ENCODE data around the gene CA12. TPM values are rescaled to one million over a fixed set of nuclear protein-coding genes. Genes with fewer than 3 reads are reported as not detected.

CA12 gene
- total RNA-seq, 1 donor from 2014 or later = 89.6 TPM

GRCh38 chr15:63353887-63354286 is 27.8 kb downstream of the CA12 start:
- H3K4me1 ChIP-seq = peaks cover 41% of the 10 kb centered on the region
- intact Hi-C loops (cut with DNase I) = no loop called here
- H3K27me3 ChIP-seq = no peaks in the 10 kb centered on the region
- no peak for TF ChIP-seq POLR2A (IDR thresholded peaks at IDR 0.05)
- no peak overlapping the region for H3K27ac ChIP-seq
- H3K36me3 ChIP-seq = no peaks in the 10 kb centered on the region
- H3K9me3 ChIP-seq = no peaks in the 10 kb centered on the region
- H3K4me3 ChIP-seq = no peak overlapping the region
- DNase-seq (ENCODE audit: extremely low spot score in 2 of 2) = no peak

- DNase-seq (ENCODE audit: extremely low spot score in 2 of 2) = no peak
- H3K9me3 ChIP-seq = no peaks in the 10 kb centered on the region
- H3K27me3 ChIP-seq = no peaks in the 10 kb centered on the region
- no peak overlapping the region for H3K4me3 ChIP-seq
- H3K36me3 ChIP-seq = no peaks in the 10 kb centered on the region
- peaks cover 47% of the 10 kb centered on the region for H3K4me1 ChIP-seq
- no peak overlapping the region for H3K27ac ChIP-seq
- TF ChIP-seq POLR2A (IDR thresholded peaks at IDR 0.05) = no peak
- TF ChIP-seq, protein P1, sequence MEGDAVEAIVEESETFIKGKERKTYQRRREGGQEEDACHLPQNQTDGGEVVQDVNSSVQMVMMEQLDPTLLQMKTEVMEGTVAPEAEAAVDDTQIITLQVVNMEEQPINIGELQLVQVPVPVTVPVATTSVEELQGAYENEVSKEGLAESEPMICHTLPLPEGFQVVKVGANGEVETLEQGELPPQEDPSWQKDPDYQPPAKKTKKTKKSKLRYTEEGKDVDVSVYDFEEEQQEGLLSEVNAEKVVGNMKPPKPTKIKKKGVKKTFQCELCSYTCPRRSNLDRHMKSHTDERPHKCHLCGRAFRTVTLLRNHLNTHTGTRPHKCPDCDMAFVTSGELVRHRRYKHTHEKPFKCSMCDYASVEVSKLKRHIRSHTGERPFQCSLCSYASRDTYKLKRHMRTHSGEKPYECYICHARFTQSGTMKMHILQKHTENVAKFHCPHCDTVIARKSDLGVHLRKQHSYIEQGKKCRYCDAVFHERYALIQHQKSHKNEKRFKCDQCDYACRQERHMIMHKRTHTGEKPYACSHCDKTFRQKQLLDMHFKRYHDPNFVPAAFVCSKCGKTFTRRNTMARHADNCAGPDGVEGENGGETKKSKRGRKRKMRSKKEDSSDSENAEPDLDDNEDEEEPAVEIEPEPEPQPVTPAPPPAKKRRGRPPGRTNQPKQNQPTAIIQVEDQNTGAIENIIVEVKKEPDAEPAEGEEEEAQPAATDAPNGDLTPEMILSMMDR (IDR thresholded peaks at IDR 0.05) = no peak
- TF ChIP-seq POLR2AphosphoS5 (IDR thresholded peaks at IDR 0.05; ENCODE audit: insufficient read depth in 1 of 2, low read depth in 1 of 2) = no peak
- intact Hi-C loops (cut with DNase I) = no loop called here
Measured at GRCh38 chr15:63353261-63353660, 28.4 kb downstream of the CA12 start.

- H3K27ac ChIP-seq = no peak overlapping the region
- peaks cover 47% of the 10 kb centered on the region for H3K4me1 ChIP-seq
- intact Hi-C loops (cut with DNase I) = no loop called here
- no peaks in the 10 kb centered on the region for H3K27me3 ChIP-seq
- H3K36me3 ChIP-seq = no peaks in the 10 kb centered on the region
- H3K9me3 ChIP-seq = no peaks in the 10 kb centered on the region
- no peak for DNase-seq (ENCODE audit: extremely low spot score in 2 of 2)
- no peak overlapping the region for H3K4me3 ChIP-seq
- TF ChIP-seq POLR2AphosphoS5 (IDR thresholded peaks at IDR 0.05; ENCODE audit: insufficient read depth in 1 of 2, low read depth in 1 of 2) = no peak
- TF ChIP-seq POLR2A (IDR thresholded peaks at IDR 0.05) = no peak
- TF ChIP-seq, protein P1 (IDR thresholded peaks at IDR 0.05) = no peak
Measured at GRCh38 chr15:63352808-63353207, 28.8 kb downstream of the CA12 start.

DNA sequence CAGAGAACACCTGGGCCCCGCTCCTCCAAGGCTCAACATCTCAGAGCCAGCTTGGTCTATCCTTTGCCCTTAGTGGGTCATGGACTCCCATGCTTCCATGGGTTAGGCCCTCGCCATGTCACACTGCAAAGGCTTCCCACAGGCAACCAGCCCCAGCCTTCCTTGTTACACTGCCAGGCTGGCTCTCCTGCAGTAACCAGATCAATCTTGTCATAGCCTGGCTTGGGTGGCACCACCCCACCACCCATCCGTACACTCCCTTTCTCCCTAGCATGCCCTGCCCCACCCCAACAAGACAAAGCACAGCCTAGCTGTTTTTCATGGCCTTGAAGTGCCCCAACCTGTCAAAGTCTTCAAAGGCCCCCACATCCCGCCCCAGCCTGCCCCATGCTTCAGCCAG is 30.5 kb downstream of the CA12 start:
- peak overlapping the region; percentile 73 for H3K27ac ChIP-seq
- no peaks in the 10 kb centered on the region for H3K27me3 ChIP-seq
- intact Hi-C loops (cut with DNase I) = no loop called here
- H3K9me3 ChIP-seq = no peaks in the 10 kb centered on the region
- no peak for DNase-seq (ENCODE audit: extremely low spot score in 2 of 2)
- TF ChIP-seq, protein P1 (IDR thresholded peaks at IDR 0.05) = no peak
- no peak for TF ChIP-seq POLR2A (IDR thresholded peaks at IDR 0.05)
- TF ChIP-seq POLR2AphosphoS5 (IDR thresholded peaks at IDR 0.05; ENCODE audit: insufficient read depth in 1 of 2, low read depth in 1 of 2) = peak; percentile 17 to 26
- H3K36me3 ChIP-seq = no peaks in the 10 kb centered on the region
- H3K4me3 ChIP-seq = no peak overlapping the region
- H3K4me1 ChIP-seq = peaks cover 64% of the 10 kb centered on the region

DNA sequence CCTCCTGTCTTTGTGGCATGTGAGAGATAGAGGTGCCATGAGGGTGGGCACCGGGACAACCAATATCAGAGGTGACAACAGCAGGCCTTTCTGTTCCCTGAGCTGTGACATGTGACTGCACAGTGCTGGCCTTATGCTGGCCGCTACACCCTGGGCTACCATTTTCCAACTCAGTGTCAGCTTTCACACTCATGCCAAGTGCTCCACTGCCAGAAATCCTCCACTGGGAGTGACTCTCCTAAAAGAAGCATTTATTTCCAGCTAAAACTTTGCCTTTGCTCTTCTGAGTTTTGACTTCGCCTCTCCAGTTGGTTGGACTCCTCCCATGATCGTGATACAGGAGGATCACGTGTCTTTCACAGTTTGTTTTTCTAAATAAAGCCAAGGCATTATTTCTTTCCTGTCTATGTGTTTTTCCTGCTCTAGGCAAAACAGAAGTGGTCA is 31.4 kb downstream of the CA12 start:
- intact Hi-C loops (cut with DNase I) = no loop called here
- Histone ChIP-seq H3K9me3 (no peaks in the 10 kb centered on the region), H3K36me3 (no peaks in the 10 kb centered on the region), H3K27ac (peak overlapping the region; percentile 73), H3K4me3 (no peak overlapping the region), H3K4me1 (peaks cover 66% of the 10 kb centered on the region), H3K27me3 (no peaks in the 10 kb centered on the region)
- no peak for DNase-seq (ENCODE audit: extremely low spot score in 2 of 2)
- no peak for TF ChIP-seq POLR2AphosphoS5 (IDR thresholded peaks at IDR 0.05; ENCODE audit: insufficient read depth in 1 of 2, low read depth in 1 of 2)
- TF ChIP-seq, protein P1 (IDR thresholded peaks at IDR 0.05) = no peak
- no peak for TF ChIP-seq POLR2A (IDR thresholded peaks at IDR 0.05)

Data from vagina (tissue), 2 donors.